ENCODE measurements around the gene CEBPA.

Gene CEBPA

GRCh38 chr19:33339016-33339984 lies 37.0 kb upstream of the CEBPA start:
- no peak for TF ChIP-seq CTCF (IDR thresholded peaks at IDR 0.05; ENCODE audit: extremely low read depth, insufficient read depth, missing control alignments)
- DNase-seq (ENCODE audit: low spot score) = no peak
- in situ Hi-C loops (cut with MboI; ENCODE audit: low pct_unique_long_range_greater_than_20kb, low sequenced_read_pairs, unreplicated experiment) = no loop called here

GRCh38 chr19:33335446-33335845 lies 33.1 kb upstream of the CEBPA start:
- no peak for DNase-seq (ENCODE audit: low spot score)
- no peak for TF ChIP-seq CTCF (IDR thresholded peaks at IDR 0.05; ENCODE audit: extremely low read depth, insufficient read depth, missing control alignments)
- in situ Hi-C loops (cut with MboI; ENCODE audit: low pct_unique_long_range_greater_than_20kb, low sequenced_read_pairs, unreplicated experiment) = no loop called here

GRCh38 chr19:33334271-33334670 lies 31.9 kb upstream of the CEBPA start:
- in situ Hi-C loops (cut with MboI; ENCODE audit: low pct_unique_long_range_greater_than_20kb, low sequenced_read_pairs, unreplicated experiment) = no loop called here
- DNase-seq (ENCODE audit: low spot score) = no peak
- TF ChIP-seq CTCF (IDR thresholded peaks at IDR 0.05; ENCODE audit: extremely low read depth, insufficient read depth, missing control alignments) = no peak

- TF ChIP-seq CTCF (IDR thresholded peaks at IDR 0.05; ENCODE audit: extremely low read depth, insufficient read depth, missing control alignments) = no peak
- in situ Hi-C loops (cut with MboI; ENCODE audit: low pct_unique_long_range_greater_than_20kb, low sequenced_read_pairs, unreplicated experiment) = no loop called here
- DNase-seq (ENCODE audit: low spot score) = no peak
Measured at GRCh38 chr19:33333642-33334041, 31.3 kb upstream of the CEBPA start.

GRCh38 chr19:33333151-33333550 lies 30.8 kb upstream of the CEBPA start:
- in situ Hi-C loops (cut with MboI; ENCODE audit: low pct_unique_long_range_greater_than_20kb, low sequenced_read_pairs, unreplicated experiment) = no loop called here
- no peak for TF ChIP-seq CTCF (IDR thresholded peaks at IDR 0.05; ENCODE audit: extremely low read depth, insufficient read depth, missing control alignments)
- no peak for DNase-seq (ENCODE audit: low spot score)

- in situ Hi-C loops (cut with MboI; ENCODE audit: low pct_unique_long_range_greater_than_20kb, low sequenced_read_pairs, unreplicated experiment) = no loop called here
- no peak for DNase-seq (ENCODE audit: low spot score)
Measured at GRCh38 chr19:33332248-33332647, 29.9 kb upstream of the CEBPA start.

More at GRCh38 chr19:33332248-33332647, 29.9 kb upstream of the CEBPA start:
- TF ChIP-seq CTCF (IDR thresholded peaks at IDR 0.05; ENCODE audit: extremely low read depth, insufficient read depth, missing control alignments) = no peak
